ENCODE results near the gene LARGE1. TPM values are rescaled to one million over a fixed set of nuclear protein-coding genes. Genes with fewer than 3 reads are reported as not detected.

The LARGE1 gene
- total RNA-seq, 1 donor, result 13.4 TPM

- no peak for DNase-seq (ENCODE audit: low read depth)
- no peak overlapping the region for H3K4me3 ChIP-seq (ENCODE audit: low read depth, low read length)
- no peak for TF ChIP-seq CTCF (IDR thresholded peaks at IDR 0.05; ENCODE audit: insufficient read depth, low read depth, low read length)
Measured at GRCh38 chr22:33883961-33884808, 36.1 kb downstream of the LARGE1 start.

GRCh38 chr22:33883561-33883960 is 36.7 kb downstream of the LARGE1 start:
- H3K4me3 ChIP-seq (ENCODE audit: low read depth, low read length), result no peak overlapping the region
- TF ChIP-seq CTCF (IDR thresholded peaks at IDR 0.05; ENCODE audit: insufficient read depth, low read depth, low read length), result no peak
- no peak for DNase-seq (ENCODE audit: low read depth)

GRCh38 chr22:33882991-33883390 is 37.3 kb downstream of the LARGE1 start:
- H3K4me3 ChIP-seq (ENCODE audit: low read depth, low read length), result no peak overlapping the region
- no peak for TF ChIP-seq CTCF (IDR thresholded peaks at IDR 0.05; ENCODE audit: insufficient read depth, low read depth, low read length)

GRCh38 chr22:33880986-33881385 is 39.3 kb downstream of the LARGE1 start:
- H3K4me3 ChIP-seq (ENCODE audit: low read depth, low read length), result no peak overlapping the region
- no peak for DNase-seq (ENCODE audit: low read depth)
- no peak for TF ChIP-seq CTCF (IDR thresholded peaks at IDR 0.05; ENCODE audit: insufficient read depth, low read depth, low read length)

More at GRCh38 chr22:33882991-33883390, 37.3 kb downstream of the LARGE1 start:
- DNase-seq (ENCODE audit: low read depth), result no peak

- no peak for DNase-seq (ENCODE audit: low read depth)
- H3K4me3 ChIP-seq (ENCODE audit: low read depth, low read length), result no peak overlapping the region
- TF ChIP-seq CTCF (IDR thresholded peaks at IDR 0.05; ENCODE audit: insufficient read depth, low read depth, low read length), result no peak
Measured at GRCh38 chr22:33879796-33880195, 40.5 kb downstream of the LARGE1 start.

- DNase-seq (ENCODE audit: low read depth), result no peak
- no peak overlapping the region for H3K4me3 ChIP-seq (ENCODE audit: low read depth, low read length)
- TF ChIP-seq CTCF (IDR thresholded peaks at IDR 0.05; ENCODE audit: insufficient read depth, low read depth, low read length), result no peak
Measured at GRCh38 chr22:33875316-33875715, 45.0 kb downstream of the LARGE1 start.
